Gastroesophageal sphincter (tissue), 4 donors: ENCODE measurements around the gene SKP1. TPM values are rescaled to one million over a fixed set of nuclear protein-coding genes. Genes with fewer than 3 reads are reported as not detected.

ENCODE experiments used
- ATAC-seq: fragments of 150-250 bp; one replicate; pipeline ENCODE4 v1.9.1; 2016; ENCODE audit warnings: mild to moderate bottlenecking, moderate library complexity
- H3K27ac ChIP-seq, 4 donors: fragments of 200-600 bp; sonication (generic) in 3 of 4; 1 replicate in 3 of 4; 2 replicates in 1 of 4; pipeline ENCODE4 v1.5.1; 2016 to 2019
- H3K27me3 ChIP-seq: fragments of 200-600 bp; sonication (generic); one replicate; pipeline ENCODE4 v1.5.1; 2019
- H3K36me3 ChIP-seq, 2 donors: fragments of 200-600 bp; sonication (generic); one replicate each; pipeline ENCODE4 v1.5.1; 2019; ENCODE audit warnings: control low read depth in 1 of 2
- H3K4me1 ChIP-seq, 3 donors: fragments of 200-600 bp; sonication (generic); 1 replicate in 2 of 3; 2 replicates in 1 of 3; pipeline ENCODE4 v1.5.1; 2016 to 2019; ENCODE audit warnings: control low read depth in 2 of 3
- H3K4me3 ChIP-seq, 2 donors: fragments of 200-600 bp; sonication (generic); one replicate each; pipeline ENCODE4 v1.5.1; 2019; ENCODE audit warnings: mild to moderate bottlenecking in 1 of 2, moderate library complexity in 1 of 2
- H3K9me3 ChIP-seq, 3 donors: fragments of 200-600 bp; sonication (generic); one replicate each; pipeline ENCODE4 v1.5.1; 2017 to 2019; ENCODE audit warnings: control low read depth in 2 of 3
- EP300 ChIP-seq: sonication (generic); formaldehyde crosslinking; IDR thresholded peaks from one replicate; pipeline ENCODE4 v1.6.1; 2017; ENCODE audit warnings: antibody characterized with exemption, mild to moderate bottlenecking
- POLR2A ChIP-seq, 2 donors: fragments of 450-650 bp; IDR thresholded peaks; one replicate each; pipeline ENCODE4 v1.6.1; 2017; ENCODE audit warnings: antibody characterized with exemption in 2 of 2, mild to moderate bottlenecking in 2 of 2, moderate library complexity in 1 of 2
- POLR2AphosphoS5 ChIP-seq: sonication (generic); formaldehyde crosslinking; IDR thresholded peaks from one replicate; pipeline ENCODE4 v1.6.1; 2017; ENCODE audit warnings: antibody characterized with exemption
- WGBS, 2 donors: methylation state at CpG; one replicate each; pipeline ENCODE4 v1.1.5; 2018; ENCODE audit warnings: low coverage in 1 of 2; 5-methylcytosine and 5-hydroxymethylcytosine counted together
- total RNA-seq, 4 donors: library from RNA; depleted of rRNA; stranded (reverse); fragments of >200 nt; gene quantifications; one replicate each; pipeline ENCODE4 v1.1.0, GENCODE V29; 2016
- TF ChIP-seq, protein P1 (sequence below), 4 experiments: fragments of 200-600 bp in 2 of 4; fragments of 450-650 bp in 2 of 4; sonication (generic) in 1 of 4; IDR thresholded peaks; one replicate each; pipeline ENCODE4 v1.5.1; 2017 to 2019; ENCODE audit warnings: antibody characterized with exemption in 4 of 4, mild to moderate bottlenecking in 2 of 4, moderate library complexity in 2 of 4

Gene SKP1
- total RNA-seq, 4 donors from 2014 or later: 313 to 463 (median 399) TPM

DNA sequence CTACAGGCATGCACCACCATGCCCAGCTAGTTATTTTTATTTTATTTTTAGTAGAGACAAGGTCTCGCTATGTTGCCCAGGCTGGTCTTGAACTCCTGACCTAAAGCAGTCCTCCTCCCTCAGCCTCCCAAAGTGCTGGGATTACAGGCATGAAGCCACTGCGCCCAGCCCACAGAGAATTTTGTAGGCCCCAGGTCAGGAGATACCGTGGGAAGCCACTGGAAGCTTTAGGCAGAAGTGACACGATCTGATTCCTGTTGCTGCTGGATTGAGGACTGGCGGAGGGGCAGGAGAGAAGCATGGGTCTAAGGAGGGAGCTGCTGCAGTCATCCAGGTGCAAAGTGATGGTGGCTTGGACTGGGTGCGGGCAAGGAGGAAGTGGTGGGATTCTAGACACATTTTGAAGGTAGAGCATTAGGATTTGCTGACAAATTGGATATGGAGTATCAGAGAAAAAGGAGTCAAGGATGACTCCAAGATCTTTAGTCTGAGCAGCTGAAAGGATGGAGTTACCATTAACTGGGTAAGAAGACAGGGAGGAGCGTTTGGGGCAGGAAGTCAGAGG lies 41.6 kb downstream of the SKP1 start:
- TF ChIP-seq EP300 (no peak), POLR2AphosphoS5 (no peak), POLR2A (IDR thresholded peaks at IDR 0.05) (no peak)
- TF ChIP-seq, protein P1, sequence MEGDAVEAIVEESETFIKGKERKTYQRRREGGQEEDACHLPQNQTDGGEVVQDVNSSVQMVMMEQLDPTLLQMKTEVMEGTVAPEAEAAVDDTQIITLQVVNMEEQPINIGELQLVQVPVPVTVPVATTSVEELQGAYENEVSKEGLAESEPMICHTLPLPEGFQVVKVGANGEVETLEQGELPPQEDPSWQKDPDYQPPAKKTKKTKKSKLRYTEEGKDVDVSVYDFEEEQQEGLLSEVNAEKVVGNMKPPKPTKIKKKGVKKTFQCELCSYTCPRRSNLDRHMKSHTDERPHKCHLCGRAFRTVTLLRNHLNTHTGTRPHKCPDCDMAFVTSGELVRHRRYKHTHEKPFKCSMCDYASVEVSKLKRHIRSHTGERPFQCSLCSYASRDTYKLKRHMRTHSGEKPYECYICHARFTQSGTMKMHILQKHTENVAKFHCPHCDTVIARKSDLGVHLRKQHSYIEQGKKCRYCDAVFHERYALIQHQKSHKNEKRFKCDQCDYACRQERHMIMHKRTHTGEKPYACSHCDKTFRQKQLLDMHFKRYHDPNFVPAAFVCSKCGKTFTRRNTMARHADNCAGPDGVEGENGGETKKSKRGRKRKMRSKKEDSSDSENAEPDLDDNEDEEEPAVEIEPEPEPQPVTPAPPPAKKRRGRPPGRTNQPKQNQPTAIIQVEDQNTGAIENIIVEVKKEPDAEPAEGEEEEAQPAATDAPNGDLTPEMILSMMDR (IDR thresholded peaks at IDR 0.05): no peak
- WGBS, 2 donors: 78 to 94% methylated on average over 2 of the region's 7 CpGs
- H3K4me3 ChIP-seq: no peak overlapping the region
- no peak for ATAC-seq
- peaks cover 0 to 10% (median 0%) of the 10 kb centered on the region in 3 donors for H3K4me1 ChIP-seq
- no peaks in the 10 kb centered on the region for H3K27me3 ChIP-seq
- H3K27ac ChIP-seq: no peak overlapping the region
- H3K9me3 ChIP-seq: no peaks in the 10 kb centered on the region
- H3K36me3 ChIP-seq: peaks cover 0 to 71% of the 10 kb centered on the region in 2 donors

DNA sequence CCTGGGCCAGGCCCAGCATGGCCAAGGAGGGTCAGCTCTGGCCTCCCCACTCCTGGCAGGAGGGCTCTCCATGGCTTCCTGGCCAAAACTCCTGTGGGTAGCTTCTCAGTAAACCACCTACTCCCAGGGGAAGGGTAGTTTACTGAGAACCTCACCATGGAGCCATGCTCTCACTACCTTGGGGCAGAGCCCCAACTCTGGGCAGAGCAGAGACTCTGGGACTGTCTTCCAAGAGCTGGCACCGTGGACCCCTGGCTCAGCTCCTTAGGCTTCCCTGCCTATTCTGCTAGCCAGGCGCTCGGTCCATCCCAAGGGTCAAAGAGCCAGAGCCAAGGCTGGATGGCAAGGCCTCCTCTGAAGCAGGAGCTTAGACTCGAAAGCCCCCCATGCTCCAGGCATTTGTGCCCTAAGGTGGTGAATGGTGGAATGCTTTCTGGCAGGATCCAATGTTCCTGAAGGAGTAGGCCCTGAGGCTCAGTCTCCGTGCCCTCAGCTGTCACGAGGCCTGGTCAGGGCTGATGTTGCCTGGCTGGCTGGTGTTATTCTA lies 42.7 kb downstream of the SKP1 start:
- Histone ChIP-seq H3K9me3 (no peaks in the 10 kb centered on the region), H3K36me3 (peaks cover 0 to 74% of the 10 kb centered on the region in 2 donors), H3K4me3 (no peak overlapping the region), H3K4me1 (no peaks in the 10 kb centered on the region), H3K27ac (no peak overlapping the region), H3K27me3 (no peaks in the 10 kb centered on the region)
- ATAC-seq: no peak
- WGBS, 2 donors: no CpG with 5 or more reads among the region's 6 CpGs
- TF ChIP-seq, protein P1 (IDR thresholded peaks at IDR 0.05): no peak
- TF ChIP-seq POLR2AphosphoS5: no peak
- no peak for TF ChIP-seq POLR2A (IDR thresholded peaks at IDR 0.05)
- no peak for TF ChIP-seq EP300

- Histone ChIP-seq H3K27ac (no peak overlapping the region), H3K36me3 (peaks cover 0 to 78% of the 10 kb centered on the region in 2 donors), H3K9me3 (no peaks in the 10 kb centered on the region), H3K27me3 (no peaks in the 10 kb centered on the region), H3K4me3 (no peak overlapping the region), H3K4me1 (peaks cover 0 to 2% (median 0%) of the 10 kb centered on the region in 3 donors)
- WGBS, 2 donors: 80% methylated on average over 2 of the region's 9 CpGs; no CpG with 5 or more reads in 1 of the 2 donors
- no peak for ATAC-seq
- TF ChIP-seq EP300: no peak
- TF ChIP-seq, protein P1 (IDR thresholded peaks at IDR 0.05): no peak
- no peak for TF ChIP-seq POLR2AphosphoS5
- TF ChIP-seq POLR2A (IDR thresholded peaks at IDR 0.05): no peak
Measured at GRCh38 chr5:134133188-134133994, 43.4 kb downstream of the SKP1 start.

- Histone ChIP-seq H3K27me3 (no peaks in the 10 kb centered on the region), H3K36me3 (peaks cover 0 to 78% of the 10 kb centered on the region in 2 donors), H3K4me1 (peaks cover 0 to 11% (median 0%) of the 10 kb centered on the region in 3 donors), H3K4me3 (no peak overlapping the region), H3K27ac (no peak overlapping the region), H3K9me3 (no peaks in the 10 kb centered on the region)
- TF ChIP-seq POLR2A (IDR thresholded peaks at IDR 0.05): no peak
- no peak for TF ChIP-seq POLR2AphosphoS5
- no peak for TF ChIP-seq EP300
- ATAC-seq: no peak
- 64 to 67% methylated on average over 1 to 3 of the region's 16 CpGs for WGBS, 2 donors
Measured at GRCh38 chr5:134132372-134133187, 44.2 kb downstream of the SKP1 start.
